Uterus (tissue), 2 donors: ENCODE results near the gene MBP.

ENCODE experiments used
- CTCF ChIP-seq, 4 experiments: fragments of 200-600 bp in 2 of 4; fragments of 450-650 bp in 2 of 4; sonication (generic) in 2 of 4; IDR thresholded peaks; one replicate each; pipeline ENCODE4 v1.5.1; 2016 to 2019; ENCODE audit warnings: antibody characterized with exemption in 4 of 4, mild to moderate bottlenecking in 2 of 4, moderate library complexity in 1 of 4
- POLR2A ChIP-seq, 2 donors: fragments of 450-650 bp; IDR thresholded peaks; one replicate each; pipeline ENCODE4 v1.6.1; 2016; ENCODE audit warnings: antibody characterized with exemption in 2 of 2, mild to moderate bottlenecking in 1 of 2, moderate library complexity in 1 of 2

- TF ChIP-seq CTCF (IDR thresholded peaks at IDR 0.05) (no peak), POLR2A (IDR thresholded peaks at IDR 0.05) (no peak)
Measured at GRCh38 chr18:77119851-77120491, 12.6 kb downstream of the MBP start.
